HFFc6 (cell line): ENCODE data around the gene NPAS3. TPM values are rescaled to one million over a fixed set of nuclear protein-coding genes. Genes with fewer than 3 reads are reported as not detected.
A peak's percentile ranks its signal among the peaks of the same experiment; 100 is the strongest.

ENCODE experiments used
- DNase-seq: peaks from one replicate; pipeline ENCODE4 v3.0.0-alpha.2; 2018
- H3K27ac Mint-ChIP-seq: 2 replicates; pipeline ENCODE4 v1.8.0; 2020; ENCODE audit warnings: mild to moderate bottlenecking, mixed read lengths
- H3K27me3 Mint-ChIP-seq: 2 replicates; pipeline ENCODE4 v1.8.0; 2021; ENCODE audit warnings: mild to moderate bottlenecking, moderate library complexity, mixed read lengths; ENCODE audit not compliant: insufficient read depth
- H3K36me3 Mint-ChIP-seq: 2 replicates; pipeline ENCODE4 v1.8.0; 2021; ENCODE audit warnings: low read depth, mixed read lengths
- H3K4me1 Mint-ChIP-seq: 2 replicates; pipeline ENCODE4 v1.8.0; 2020; ENCODE audit warnings: low read depth, mixed read lengths
- H3K4me3 Mint-ChIP-seq: 2 replicates; pipeline ENCODE4 v1.8.0; 2020; ENCODE audit warnings: mild to moderate bottlenecking, moderate library complexity, mixed read lengths
- H3K9me3 Mint-ChIP-seq: 2 replicates; pipeline ENCODE4 v1.8.0; 2020; ENCODE audit warnings: mild to moderate bottlenecking, mixed read lengths
- CTCF ChIP-seq: fragments of 200-600 bp; sonication (generic); IDR thresholded peaks from 2 replicates; pipeline ENCODE4 v1.5.0; 2021; ENCODE audit warnings: antibody characterized with exemption, mild to moderate bottlenecking
- total RNA-seq, 6 experiments: library from RNA; stranded (reverse); fragmentation: NEBNext Ultra II Directional; extraction: Animal tissue kit (Norgen Biotek cat#: 25700); gene quantifications; 2 replicates in 1 of 6; 3 replicates in 5 of 6; pipeline ENCODE4 v1.2.3, GENCODE V29; 2021

The NPAS3 gene
- total RNA-seq, 6 experiments from 2014 or later, result not detected

- Mint-ChIP-seq H3K36me3 (no peaks in the 10 kb centered on the region), H3K27ac (no peak overlapping the region), H3K4me3 (no peak overlapping the region)
Observed at GRCh38 chr14:33435911-33436689, 497.4 kb downstream of the NPAS3 start.

GRCh38 chr14:33441633-33442032, 503.0 kb downstream of the NPAS3 start:
- H3K27me3 Mint-ChIP-seq, result no peaks in the 10 kb centered on the region
- no peaks in the 10 kb centered on the region for H3K36me3 Mint-ChIP-seq
- H3K4me3 Mint-ChIP-seq, result no peak overlapping the region
- no peak for TF ChIP-seq CTCF
- no peak for DNase-seq
- H3K9me3 Mint-ChIP-seq, result no peaks in the 10 kb centered on the region; the same call in 1 of the 2 replicates
- no peaks in the 10 kb centered on the region for H3K4me1 Mint-ChIP-seq
- H3K27ac Mint-ChIP-seq, result no peak overlapping the region

More at GRCh38 chr14:33435911-33436689, 497.4 kb downstream of the NPAS3 start:
- TF ChIP-seq CTCF, result no peak
- peak; percentile 42 for DNase-seq
- Mint-ChIP-seq H3K27me3 (no peaks in the 10 kb centered on the region), H3K9me3 (no peaks in the 10 kb centered on the region; the same call in 1 of the 2 replicates), H3K4me1 (peaks cover 5% of the 10 kb centered on the region; the same call in 1 of the 2 replicates)

GRCh38 chr14:33444136-33444535, 505.5 kb downstream of the NPAS3 start:
- no peaks in the 10 kb centered on the region for H3K36me3 Mint-ChIP-seq
- DNase-seq, result no peak
- no peak overlapping the region for H3K27ac Mint-ChIP-seq
- no peaks in the 10 kb centered on the region for H3K27me3 Mint-ChIP-seq
- H3K9me3 Mint-ChIP-seq, result no peaks in the 10 kb centered on the region; the same call in 1 of the 2 replicates
- no peak for TF ChIP-seq CTCF
- H3K4me3 Mint-ChIP-seq, result no peak overlapping the region
- H3K4me1 Mint-ChIP-seq, result no peaks in the 10 kb centered on the region

- H3K9me3 Mint-ChIP-seq, result no peaks in the 10 kb centered on the region; the same call in 1 of the 2 replicates
- DNase-seq, result no peak
- no peak overlapping the region for H3K4me3 Mint-ChIP-seq
- no peaks in the 10 kb centered on the region for H3K4me1 Mint-ChIP-seq
- no peaks in the 10 kb centered on the region; the same call in 1 of the 2 replicates for H3K27me3 Mint-ChIP-seq
- H3K27ac Mint-ChIP-seq, result no peak overlapping the region
- TF ChIP-seq CTCF, result no peak
- no peaks in the 10 kb centered on the region for H3K36me3 Mint-ChIP-seq
Observed at GRCh38 chr14:33449268-33449667, 510.6 kb downstream of the NPAS3 start.

- H3K4me3 Mint-ChIP-seq, result no peak overlapping the region
- no peak for DNase-seq
- H3K4me1 Mint-ChIP-seq, result no peaks in the 10 kb centered on the region
- no peaks in the 10 kb centered on the region; the same call in 1 of the 2 replicates for H3K9me3 Mint-ChIP-seq
- no peaks in the 10 kb centered on the region for H3K36me3 Mint-ChIP-seq
- no peak for TF ChIP-seq CTCF
- H3K27ac Mint-ChIP-seq, result no peak overlapping the region
- no peaks in the 10 kb centered on the region; the same call in 1 of the 2 replicates for H3K27me3 Mint-ChIP-seq
Observed at GRCh38 chr14:33449703-33450395, 511.2 kb downstream of the NPAS3 start.
